ENCODE measurements around the gene UBE3A. TPM values are rescaled to one million over a fixed set of nuclear protein-coding genes. Genes with fewer than 3 reads are reported as not detected.
A peak's percentile ranks its signal among the peaks of the same experiment; 100 is the strongest.
"Not testable (repeated sequence)": the region's sequence is repeated elsewhere in the genome, so short reads cannot be mapped to it uniquely, and the experiment has no call there.

Gene UBE3A
- total RNA-seq, 2 experiments from 2014 or later, result 85.7 to 92.3 TPM

GRCh38 chr15:25464383-25464782, 25.6 kb upstream of the UBE3A start:
- H3K9me3 Mint-ChIP-seq, result no peaks in the 10 kb centered on the region
- intact Hi-C loops (cut with micrococcal nuclease), result no loop called here
- no peaks in the 10 kb centered on the region for H3K4me1 Mint-ChIP-seq (ENCODE audit: low read depth)
- H3K27me3 Mint-ChIP-seq (ENCODE audit: low read depth), result peaks cover 14% of the 10 kb centered on the region
- DNase-seq, result no peak
- H3K4me3 Mint-ChIP-seq, result no peak overlapping the region
- H3K27ac Mint-ChIP-seq, result no peak overlapping the region
- no peaks in the 10 kb centered on the region for H3K36me3 Mint-ChIP-seq (ENCODE audit: low read depth)
- CTCF ChIA-PET, result no interaction called here

GRCh38 chr15:25456196-25456595, 17.4 kb upstream of the UBE3A start:
- intact Hi-C loops (cut with micrococcal nuclease), result no loop called here
- Mint-ChIP-seq H3K27ac (no peak overlapping the region), H3K4me3 (no peak overlapping the region), H3K27me3 (ENCODE audit: low read depth) (no peaks in the 10 kb centered on the region), H3K9me3 (peaks cover 3% of the 10 kb centered on the region), H3K4me1 (ENCODE audit: low read depth) (no peaks in the 10 kb centered on the region), H3K36me3 (ENCODE audit: low read depth) (no peaks in the 10 kb centered on the region)
- CTCF ChIA-PET, result no interaction called here
- DNase-seq, result no peak

- intact Hi-C loops (cut with micrococcal nuclease), result no loop called here
- H3K4me3 Mint-ChIP-seq, result no peak overlapping the region
- CTCF ChIA-PET, result no interaction called here
- no peak overlapping the region for H3K27ac Mint-ChIP-seq
- no peak for DNase-seq
- no peaks in the 10 kb centered on the region for H3K36me3 Mint-ChIP-seq (ENCODE audit: low read depth)
- H3K27me3 Mint-ChIP-seq (ENCODE audit: low read depth), result peaks cover 2% of the 10 kb centered on the region
- peaks cover 7% of the 10 kb centered on the region for H3K9me3 Mint-ChIP-seq
- no peaks in the 10 kb centered on the region for H3K4me1 Mint-ChIP-seq (ENCODE audit: low read depth)
Observed at GRCh38 chr15:25455226-25455625, 16.4 kb upstream of the UBE3A start.

- H3K4me3 Mint-ChIP-seq, result no peak overlapping the region
- peaks cover 4% of the 10 kb centered on the region for H3K27me3 Mint-ChIP-seq (ENCODE audit: low read depth)
- no peak overlapping the region for H3K27ac Mint-ChIP-seq
- H3K36me3 Mint-ChIP-seq (ENCODE audit: low read depth), result no peaks in the 10 kb centered on the region
- H3K4me1 Mint-ChIP-seq (ENCODE audit: low read depth), result no peaks in the 10 kb centered on the region
- intact Hi-C loops (cut with micrococcal nuclease), result no loop called here
- H3K9me3 Mint-ChIP-seq, result peaks cover 7% of the 10 kb centered on the region
- no peak for DNase-seq
- CTCF ChIA-PET, result no interaction called here
Observed at GRCh38 chr15:25454771-25455170, 15.9 kb upstream of the UBE3A start.

GRCh38 chr15:25453246-25453645, 14.4 kb upstream of the UBE3A start:
- H3K4me3 Mint-ChIP-seq; H3K9me3 Mint-ChIP-seq; intact Hi-C loops (cut with micrococcal nuclease); CTCF ChIA-PET; DNase-seq; H3K36me3 Mint-ChIP-seq (ENCODE audit: low read depth); H3K27me3 Mint-ChIP-seq (ENCODE audit: low read depth); H3K4me1 Mint-ChIP-seq (ENCODE audit: low read depth); H3K27ac Mint-ChIP-seq: not testable (repeated sequence)

- peaks cover 7% of the 10 kb centered on the region for H3K9me3 Mint-ChIP-seq
- CTCF ChIA-PET, result no interaction called here
- no peak overlapping the region for H3K27ac Mint-ChIP-seq
- no peak for DNase-seq
- no peak overlapping the region for H3K4me3 Mint-ChIP-seq
- intact Hi-C loops (cut with micrococcal nuclease), result no loop called here
- H3K4me1 Mint-ChIP-seq (ENCODE audit: low read depth), result no peaks in the 10 kb centered on the region
- peaks cover 9% of the 10 kb centered on the region for H3K27me3 Mint-ChIP-seq (ENCODE audit: low read depth)
- H3K36me3 Mint-ChIP-seq (ENCODE audit: low read depth), result no peaks in the 10 kb centered on the region
Observed at GRCh38 chr15:25451501-25451900, 12.7 kb upstream of the UBE3A start.

GRCh38 chr15:25450163-25450562, 11.3 kb upstream of the UBE3A start:
- Mint-ChIP-seq H3K27ac (no peak overlapping the region), H3K9me3 (peaks cover 7% of the 10 kb centered on the region), H3K36me3 (ENCODE audit: low read depth) (no peaks in the 10 kb centered on the region), H3K4me3 (no peak overlapping the region), H3K4me1 (ENCODE audit: low read depth) (no peaks in the 10 kb centered on the region), H3K27me3 (ENCODE audit: low read depth) (peaks cover 9% of the 10 kb centered on the region)
- no peak for DNase-seq
- CTCF ChIA-PET, result no interaction called here
- intact Hi-C loops (cut with micrococcal nuclease), result no loop called here

- Mint-ChIP-seq H3K36me3 (ENCODE audit: low read depth) (no peaks in the 10 kb centered on the region), H3K4me1 (ENCODE audit: low read depth) (no peaks in the 10 kb centered on the region), H3K27me3 (ENCODE audit: low read depth) (peaks cover 10% of the 10 kb centered on the region), H3K9me3 (peaks cover 2% of the 10 kb centered on the region), H3K4me3 (no peak overlapping the region), H3K27ac (no peak overlapping the region)
- no peak for DNase-seq
- CTCF ChIA-PET, result no interaction called here
- intact Hi-C loops (cut with micrococcal nuclease), result no loop called here
Observed at GRCh38 chr15:25446076-25446475, 7.3 kb upstream of the UBE3A start.

- H3K4me3 Mint-ChIP-seq, result no peak overlapping the region
- H3K9me3 Mint-ChIP-seq, result no peaks in the 10 kb centered on the region
- peaks cover 9% of the 10 kb centered on the region for H3K27me3 Mint-ChIP-seq (ENCODE audit: low read depth)
- DNase-seq, result no peak
- H3K4me1 Mint-ChIP-seq (ENCODE audit: low read depth), result no peaks in the 10 kb centered on the region
- no peak overlapping the region for H3K27ac Mint-ChIP-seq
- no peaks in the 10 kb centered on the region for H3K36me3 Mint-ChIP-seq (ENCODE audit: low read depth)
- CTCF ChIA-PET, result no interaction called here
- intact Hi-C loops (cut with micrococcal nuclease), result no loop called here
Observed at GRCh38 chr15:25445412-25445811, 6.6 kb upstream of the UBE3A start.

- no peaks in the 10 kb centered on the region for H3K9me3 Mint-ChIP-seq
Observed at GRCh38 chr15:25441111-25441510, 2.3 kb upstream of the UBE3A start.

GRCh38 chr15:25439369-25439836, 579 bp upstream of the UBE3A start:
- Mint-ChIP-seq H3K4me3 (peak overlapping the region; percentile 83), H3K36me3 (ENCODE audit: low read depth) (peaks cover 10% of the 10 kb centered on the region), H3K27me3 (ENCODE audit: low read depth) (peaks cover 1% of the 10 kb centered on the region), H3K27ac (peak overlapping the region; percentile 91), H3K9me3 (no peaks in the 10 kb centered on the region), H3K4me1 (ENCODE audit: low read depth) (peaks cover 29% of the 10 kb centered on the region)
- CTCF ChIA-PET, result interaction anchor here (0.7 kb wide), 2 partner anchors 84 to 150 kb away, joined by 3 read pairs; no protein-coding TSS in a partner anchor
- intact Hi-C loops (cut with micrococcal nuclease), result loop anchor here (1.0 to 5.0 kb wide), 9 partner anchors 23 to 1867 kb away; no protein-coding TSS in a partner anchor
- peak; percentile 30 for DNase-seq

More at GRCh38 chr15:25441111-25441510, 2.3 kb upstream of the UBE3A start:
- intact Hi-C loops (cut with micrococcal nuclease), result no loop called here
- DNase-seq, result no peak
- H3K4me3 Mint-ChIP-seq, result no peak overlapping the region
- H3K36me3 Mint-ChIP-seq (ENCODE audit: low read depth), result peaks cover 3% of the 10 kb centered on the region
- CTCF ChIA-PET, result interaction anchor here (0.7 kb wide), 1 partner anchor 484 kb away, joined by 3 read pairs; no protein-coding TSS in a partner anchor
- H3K27me3 Mint-ChIP-seq (ENCODE audit: low read depth), result peaks cover 1% of the 10 kb centered on the region
- no peak overlapping the region for H3K27ac Mint-ChIP-seq
- peaks cover 15% of the 10 kb centered on the region for H3K4me1 Mint-ChIP-seq (ENCODE audit: low read depth)

- CTCF ChIA-PET, result no interaction called here
- Mint-ChIP-seq H3K27ac (peak overlapping the region; percentile 86), H3K4me3 (peak overlapping the region; percentile 88), H3K9me3 (no peaks in the 10 kb centered on the region), H3K4me1 (ENCODE audit: low read depth) (peaks cover 33% of the 10 kb centered on the region), H3K36me3 (ENCODE audit: low read depth) (peaks cover 12% of the 10 kb centered on the region), H3K27me3 (ENCODE audit: low read depth) (no peaks in the 10 kb centered on the region)
- intact Hi-C loops (cut with micrococcal nuclease), result loop anchor here (2.0 to 5.0 kb wide), 4 partner anchors 21 to 1866 kb away; no protein-coding TSS in a partner anchor
- peak; percentile 51 for DNase-seq
Observed at GRCh38 chr15:25437777-25438600, 835 bp downstream of the UBE3A start.

GRCh38 chr15:25436707-25437106, 2.1 kb downstream of the UBE3A start:
- Mint-ChIP-seq H3K4me3 (no peak overlapping the region), H3K36me3 (ENCODE audit: low read depth) (peaks cover 12% of the 10 kb centered on the region), H3K27ac (no peak overlapping the region), H3K9me3 (no peaks in the 10 kb centered on the region), H3K4me1 (ENCODE audit: low read depth) (peaks cover 44% of the 10 kb centered on the region), H3K27me3 (ENCODE audit: low read depth) (no peaks in the 10 kb centered on the region)
- no peak for DNase-seq
- intact Hi-C loops (cut with micrococcal nuclease), result loop anchor here (5.0 kb wide), 3 partner anchors 34 to 1864 kb away; no protein-coding TSS in a partner anchor
- CTCF ChIA-PET, result interaction anchor here (0.9 kb wide), 1 partner anchor 11 kb away, joined by 4 read pairs; no protein-coding TSS in a partner anchor

Data from activated naive CD4-positive, alpha-beta T cell treated with anti-CD3 and anti-CD28 coated beads for 36 hours (primary cell).